GM12878 (cell line): Measurements from ENCODE around the gene PPP2R2D. TPM values are rescaled to one million over a fixed set of nuclear protein-coding genes. Genes with fewer than 3 reads are reported as not detected.

ENCODE experiments used
- ATAC-seq: fragments of 200-7000 bp; cut with Tn5 transposase; 3 replicates; pipeline ENCODE4 v1.9.1; 2020; ENCODE audit warnings: mild to moderate bottlenecking, moderate library complexity
- BruUV-seq: library from RNA; stranded (reverse); fragments of 400-500 nt; replicated peaks from 2 replicates; lab custom pipeline; 2021; lab: Mats Ljungman, UMichigan
- CTCF ChIA-PET: fragments of 300-600 bp; sonication (Branson Sonifier 250); formaldehyde crosslinking; extraction: SDS; loops from one replicate; lab custom pipeline; 2021; ENCODE audit warnings: inconsistent platforms; lab: Yijun Ruan, JAX
- POLR2A ChIA-PET: fragments of 350-600 bp; formaldehyde crosslinking; extraction: SDS; loops from one replicate; lab custom pipeline; 2021; ENCODE audit warnings: inconsistent platforms; lab: Charles Lee
- RAD21 ChIA-PET: fragments of 300-600 bp; sonication (Branson Sonifier 250); formaldehyde crosslinking; loops from one replicate; lab custom pipeline; 2023; ENCODE audit warnings: antibody characterized with exemption; ENCODE audit not compliant: unreplicated experiment; lab: Charles Lee
- SMC1A ChIA-PET: fragments of 300-600 bp; sonication (Branson Sonifier 250); formaldehyde crosslinking; loops from one replicate; lab custom pipeline; 2023; ENCODE audit not compliant: unreplicated experiment, uncharacterized antibody; lab: Charles Lee
- DNase-seq: peaks from one replicate; pipeline ENCODE4 v3.0.0-alpha.2; 2011; ENCODE audit warnings: low read depth, low spot score
- FAIRE-seq: peaks from 3 replicates; lab custom pipeline; 2011; peaks lifted over from hg19 to GRCh38; lab: Jason Lieb, UNC
- H2AFZ ChIP-seq: 2 replicates; pipeline ENCODE4 v1.6.0; 2011; ENCODE audit warnings: low read depth, low read length, control low read depth; ENCODE audit not compliant: control insufficient read depth
- H3K27ac ChIP-seq: 2 replicates; pipeline ENCODE4 v1.5.1; 2011; ENCODE audit warnings: control low read depth; ENCODE audit not compliant: control insufficient read depth, insufficient read depth
- H3K27me3 ChIP-seq, 2 experiments: replicated peaks in 1 of 2; 2 replicates each; pipeline versions ENCODE4 v1.6.0 to v1.6.1; 2011; ENCODE audit warnings: low read length in 1 of 2; ENCODE audit not compliant: control insufficient read depth in 2 of 2, insufficient read depth in 2 of 2
- H3K36me3 ChIP-seq, 2 experiments: 2 replicates each; pipeline ENCODE4 v1.5.1; 2011; ENCODE audit warnings: low read length in 1 of 2; ENCODE audit not compliant: control insufficient read depth in 2 of 2, insufficient read depth in 2 of 2
- H3K4me1 ChIP-seq: 2 replicates; pipeline ENCODE4 v1.6.1; 2011; ENCODE audit warnings: mild to moderate bottlenecking, low read length, moderate library complexity, mixed read lengths; ENCODE audit not compliant: control insufficient read depth, insufficient read depth
- H3K4me2 ChIP-seq: 2 replicates; pipeline ENCODE4 v1.6.0; 2011; ENCODE audit warnings: control low read depth; ENCODE audit not compliant: control insufficient read depth, insufficient read depth
- H3K4me3 ChIP-seq: fragments of 200-600 bp; sonication (generic); 2 replicates; pipeline ENCODE4 v1.5.1; 2016
- H3K79me2 ChIP-seq: 2 replicates; pipeline ENCODE4 v1.6.0; 2011; ENCODE audit warnings: low read length; ENCODE audit not compliant: control insufficient read depth, insufficient read depth
- H3K9ac ChIP-seq: 2 replicates; pipeline ENCODE4 v1.8.0; 2011; ENCODE audit warnings: low read length, control low read depth, mixed read lengths; ENCODE audit not compliant: control insufficient read depth, insufficient read depth
- H3K9me3 ChIP-seq: replicated peaks from 3 replicates; pipeline ENCODE4 v1.5.1; 2011; ENCODE audit warnings: mild to moderate bottlenecking, low read length; ENCODE audit not compliant: control insufficient read depth, insufficient read depth
- H4K20me1 ChIP-seq: 2 replicates; pipeline ENCODE4 v1.6.0; 2011; ENCODE audit not compliant: control insufficient read depth, insufficient read depth
- FOXK2 ChIP-seq: fragments of 450-650 bp; IDR thresholded peaks from 2 replicates; pipeline ENCODE4 v1.6.1; 2017; ENCODE audit warnings: mild to moderate bottlenecking, moderate library complexity
- KLF5 ChIP-seq: fragments of 450-650 bp; IDR thresholded peaks from 2 replicates; pipeline ENCODE4 v1.6.1; 2014; ENCODE audit warnings: mild to moderate bottlenecking; ENCODE audit not compliant: partially characterized antibody
- MAX ChIP-seq: IDR thresholded peaks from 2 replicates; pipeline ENCODE4 v1.6.1; 2012; ENCODE audit warnings: low read depth, low read length, improper control_type of control experiment
- MTA3 ChIP-seq: IDR thresholded peaks from 2 replicates; pipeline ENCODE4 v1.6.1; 2012; ENCODE audit warnings: low read length, inconsistent platforms, borderline replicate concordance
- POU2F2 ChIP-seq: IDR thresholded peaks from 3 replicates; pipeline ENCODE4 v1.6.1; 2011; ENCODE audit warnings: low read depth, mild to moderate bottlenecking, low read length, borderline replicate concordance
- RAD51 ChIP-seq: fragments of 450-650 bp; IDR thresholded peaks from 2 replicates; pipeline ENCODE4 v1.6.1; 2016; ENCODE audit warnings: moderate library complexity, mild to moderate bottlenecking, inconsistent platforms
- RBBP5 ChIP-seq: fragments of 200-600 bp; sonication (generic); conservative IDR thresholded peaks from 2 replicates; pipeline ENCODE4 v1.6.1; 2016
- SKIL ChIP-seq: fragments of 450-650 bp; IDR thresholded peaks from 2 replicates; pipeline ENCODE4 v1.6.1; 2017; ENCODE audit warnings: mild to moderate bottlenecking, low read depth, inconsistent platforms; ENCODE audit not compliant: poor library complexity, severe bottlenecking
- SP1 ChIP-seq: IDR thresholded peaks from one replicate; pipeline ENCODE4 v1.6.1; 2011; ENCODE audit warnings: low read depth, low read length
- WGBS: methylation state at CpG from one replicate; pipeline ENCODE4 v1.1.6; 2016; ENCODE audit warnings: low lambda C conversion rate; ENCODE audit not compliant: insufficient replicate concordance, insufficient coverage; ENCODE audit errors: missing lambda C conversion rate; 5-methylcytosine and 5-hydroxymethylcytosine counted together
- in situ Hi-C: fragments of 300-500 bp; cut with MboI; formaldehyde crosslinking; loops from 9 replicates; pipeline ENCODE4 v1.14.3; 2018; ENCODE audit warnings: mixed read lengths
- intact Hi-C: fragments of 100-400 bp; cut with micrococcal nuclease; formaldehyde crosslinking; loops from one replicate; pipeline ENCODE4 v1.14.2; 2022; ENCODE audit not compliant: unreplicated experiment
- polyA plus RNA-seq, 11 experiments: library from polyadenylated mRNA; depleted of rRNA in 4 of 11; unstranded in 6 of 11; stranded (reverse) in 5 of 11; fragments of >200 nt; fragmentation: Nextera tagmentation in 4 of 11; fragmentation: Illumina TruSeq in 1 of 11; extraction: Ambion mirVana in 4 of 11; extraction: Trizol in 1 of 11; gene quantifications; 1 replicate in 1 of 11; 2 replicates in 10 of 11; pipeline versions ENCODE4 v1.2.1 to v1.2.3, GENCODE V29; 2011 to 2016; ENCODE audit warnings: inconsistent platforms in 2 of 11, missing spikeins in 2 of 11, low read depth in 1 of 11
- total RNA-seq, 4 experiments: library from RNA; depleted of rRNA in 3 of 4; stranded (reverse); fragments of >200 nt in 3 of 4; fragmentation: Illumina TruSeq in 1 of 4; extraction: Trizol in 1 of 4; gene quantifications; 2 replicates each; pipeline versions ENCODE4 v1.2.1 to v1.2.3, GENCODE V29; 2013 to 2021
- TF ChIP-seq, protein P1 (sequence below): fragments of 450-650 bp; formaldehyde crosslinking; IDR thresholded peaks from 2 replicates; pipeline ENCODE4 v1.4.0; 2020; ENCODE audit warnings: mild to moderate bottlenecking, moderate library complexity
- TF ChIP-seq, protein P2 (sequence below): fragments of 450-650 bp; IDR thresholded peaks from 2 replicates; pipeline ENCODE4 v1.6.1; 2016; ENCODE audit warnings: mild to moderate bottlenecking, moderate library complexity, borderline replicate concordance

Gene PPP2R2D
- total and polyA plus RNA-seq, 10 of the 15 experiments (the other 5 are each of a cell fraction or from before 2014, with no cell fraction given): 2.8 to 41.9 (median 21.8) TPM

DNA sequence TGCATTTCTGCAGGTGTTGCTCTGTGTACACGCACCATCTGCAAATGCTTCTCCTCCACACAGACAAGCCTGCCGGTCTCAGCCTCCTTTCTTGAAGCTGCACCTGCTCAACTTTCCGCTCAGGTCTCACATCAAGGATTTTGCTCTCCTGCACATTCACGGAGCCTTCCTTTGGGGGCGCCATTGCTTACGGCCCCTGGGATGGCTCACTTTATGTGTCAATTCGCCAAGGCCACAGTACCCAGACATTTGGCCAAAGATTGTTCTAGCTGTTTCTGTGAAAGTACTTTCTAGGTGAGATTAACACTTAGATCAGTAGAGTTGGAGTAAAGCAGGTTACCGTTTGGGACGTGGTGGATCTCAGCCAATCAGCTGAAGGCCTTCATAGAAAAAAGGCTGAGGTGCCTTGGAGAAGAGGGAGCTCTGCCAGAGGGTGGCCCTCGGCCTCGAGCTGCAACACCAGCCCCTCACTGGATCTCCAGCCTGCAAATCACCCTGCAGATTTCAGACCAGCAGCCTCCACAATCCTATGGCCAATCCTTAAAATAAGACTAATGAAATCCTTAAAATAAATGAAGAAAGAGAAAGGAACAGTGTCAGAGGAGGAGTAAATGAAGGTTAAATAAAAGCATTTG lies 39.9 kb upstream of the PPP2R2D start:
- ChIA-PET POLR2A (no interaction called here), CTCF (no interaction called here), RAD21 (no interaction called here), SMC1A (no interaction called here)
- intact Hi-C loops: no loop called here
- TF ChIP-seq KLF5 (no peak), RAD51 (no peak), SP1 (no peak), RBBP5 (no peak), FOXK2 (no peak), MTA3 (no peak), POU2F2 (no peak), MAX (no peak), SKIL (no peak)
- TF ChIP-seq, protein P1, sequence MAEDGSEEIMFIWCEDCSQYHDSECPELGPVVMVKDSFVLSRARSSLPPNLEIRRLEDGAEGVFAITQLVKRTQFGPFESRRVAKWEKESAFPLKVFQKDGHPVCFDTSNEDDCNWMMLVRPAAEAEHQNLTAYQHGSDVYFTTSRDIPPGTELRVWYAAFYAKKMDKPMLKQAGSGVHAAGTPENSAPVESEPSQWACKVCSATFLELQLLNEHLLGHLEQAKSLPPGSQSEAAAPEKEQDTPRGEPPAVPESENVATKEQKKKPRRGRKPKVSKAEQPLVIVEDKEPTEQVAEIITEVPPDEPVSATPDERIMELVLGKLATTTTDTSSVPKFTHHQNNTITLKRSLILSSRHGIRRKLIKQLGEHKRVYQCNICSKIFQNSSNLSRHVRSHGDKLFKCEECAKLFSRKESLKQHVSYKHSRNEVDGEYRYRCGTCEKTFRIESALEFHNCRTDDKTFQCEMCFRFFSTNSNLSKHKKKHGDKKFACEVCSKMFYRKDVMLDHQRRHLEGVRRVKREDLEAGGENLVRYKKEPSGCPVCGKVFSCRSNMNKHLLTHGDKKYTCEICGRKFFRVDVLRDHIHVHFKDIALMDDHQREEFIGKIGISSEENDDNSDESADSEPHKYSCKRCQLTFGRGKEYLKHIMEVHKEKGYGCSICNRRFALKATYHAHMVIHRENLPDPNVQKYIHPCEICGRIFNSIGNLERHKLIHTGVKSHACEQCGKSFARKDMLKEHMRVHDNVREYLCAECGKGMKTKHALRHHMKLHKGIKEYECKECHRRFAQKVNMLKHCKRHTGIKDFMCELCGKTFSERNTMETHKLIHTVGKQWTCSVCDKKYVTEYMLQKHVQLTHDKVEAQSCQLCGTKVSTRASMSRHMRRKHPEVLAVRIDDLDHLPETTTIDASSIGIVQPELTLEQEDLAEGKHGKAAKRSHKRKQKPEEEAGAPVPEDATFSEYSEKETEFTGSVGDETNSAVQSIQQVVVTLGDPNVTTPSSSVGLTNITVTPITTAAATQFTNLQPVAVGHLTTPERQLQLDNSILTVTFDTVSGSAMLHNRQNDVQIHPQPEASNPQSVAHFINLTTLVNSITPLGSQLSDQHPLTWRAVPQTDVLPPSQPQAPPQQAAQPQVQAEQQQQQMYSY (CRISPR knock-in tag): no peak
- TF ChIP-seq, protein P2, sequence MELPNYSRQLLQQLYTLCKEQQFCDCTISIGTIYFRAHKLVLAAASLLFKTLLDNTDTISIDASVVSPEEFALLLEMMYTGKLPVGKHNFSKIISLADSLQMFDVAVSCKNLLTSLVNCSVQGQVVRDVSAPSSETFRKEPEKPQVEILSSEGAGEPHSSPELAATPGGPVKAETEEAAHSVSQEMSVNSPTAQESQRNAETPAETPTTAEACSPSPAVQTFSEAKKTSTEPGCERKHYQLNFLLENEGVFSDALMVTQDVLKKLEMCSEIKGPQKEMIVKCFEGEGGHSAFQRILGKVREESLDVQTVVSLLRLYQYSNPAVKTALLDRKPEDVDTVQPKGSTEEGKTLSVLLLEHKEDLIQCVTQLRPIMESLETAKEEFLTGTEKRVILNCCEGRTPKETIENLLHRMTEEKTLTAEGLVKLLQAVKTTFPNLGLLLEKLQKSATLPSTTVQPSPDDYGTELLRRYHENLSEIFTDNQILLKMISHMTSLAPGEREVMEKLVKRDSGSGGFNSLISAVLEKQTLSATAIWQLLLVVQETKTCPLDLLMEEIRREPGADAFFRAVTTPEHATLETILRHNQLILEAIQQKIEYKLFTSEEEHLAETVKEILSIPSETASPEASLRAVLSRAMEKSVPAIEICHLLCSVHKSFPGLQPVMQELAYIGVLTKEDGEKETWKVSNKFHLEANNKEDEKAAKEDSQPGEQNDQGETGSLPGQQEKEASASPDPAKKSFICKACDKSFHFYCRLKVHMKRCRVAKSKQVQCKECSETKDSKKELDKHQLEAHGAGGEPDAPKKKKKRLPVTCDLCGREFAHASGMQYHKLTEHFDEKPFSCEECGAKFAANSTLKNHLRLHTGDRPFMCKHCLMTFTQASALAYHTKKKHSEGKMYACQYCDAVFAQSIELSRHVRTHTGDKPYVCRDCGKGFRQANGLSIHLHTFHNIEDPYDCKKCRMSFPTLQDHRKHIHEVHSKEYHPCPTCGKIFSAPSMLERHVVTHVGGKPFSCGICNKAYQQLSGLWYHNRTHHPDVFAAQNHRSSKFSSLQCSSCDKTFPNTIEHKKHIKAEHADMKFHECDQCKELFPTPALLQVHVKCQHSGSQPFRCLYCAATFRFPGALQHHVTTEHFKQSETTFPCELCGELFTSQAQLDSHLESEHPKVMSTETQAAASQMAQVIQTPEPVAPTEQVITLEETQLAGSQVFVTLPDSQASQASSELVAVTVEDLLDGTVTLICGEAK: no peak
- no peak overlapping the region for H3K4me2 ChIP-seq
- H3K4me1 ChIP-seq: no peaks in the 10 kb centered on the region
- no peaks in the 10 kb centered on the region for H3K36me3 ChIP-seq
- H3K79me2 ChIP-seq: no peaks in the 10 kb centered on the region
- no peak overlapping the region for H3K27ac ChIP-seq
- H3K27me3 ChIP-seq: no peaks in the 10 kb centered on the region
- no peaks in the 10 kb centered on the region for H4K20me1 ChIP-seq
- FAIRE-seq (no peak), DNase-seq (no peak), ATAC-seq (no peak)
- H3K4me3 ChIP-seq: no peak overlapping the region; the same call in 1 of the 2 replicates
- WGBS: 40% methylated on average over 11 of the region's 11 CpGs
- BruUV-seq: no TSS peak
- H3K9ac ChIP-seq: no peak overlapping the region
- no peak overlapping the region for H2AFZ ChIP-seq
- in situ Hi-C loops: no loop called here
- no peaks in the 10 kb centered on the region for H3K9me3 ChIP-seq
